ENCODE measurements around the gene SYT1.

DNA sequence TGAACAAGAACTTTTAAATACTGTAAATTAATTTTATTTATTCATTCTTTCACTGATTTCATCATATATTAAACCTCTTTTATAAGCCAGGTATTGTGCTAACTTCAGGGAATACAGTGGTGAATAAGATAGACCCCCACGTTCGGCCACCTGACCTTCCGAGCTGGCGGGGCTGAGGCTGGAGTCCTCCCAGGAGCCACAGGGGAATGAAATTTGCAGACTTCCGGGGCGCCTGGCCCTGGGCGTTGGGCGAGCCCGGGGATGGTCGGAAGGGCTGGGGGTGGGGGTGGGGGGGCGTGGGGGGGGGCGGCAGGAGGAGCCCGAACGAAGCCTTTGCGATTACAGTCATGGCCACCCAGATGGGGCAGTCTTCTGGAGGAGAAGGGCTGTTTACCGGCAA, 442.8 kb downstream of the SYT1 start:
- TF ChIP-seq, protein P1, sequence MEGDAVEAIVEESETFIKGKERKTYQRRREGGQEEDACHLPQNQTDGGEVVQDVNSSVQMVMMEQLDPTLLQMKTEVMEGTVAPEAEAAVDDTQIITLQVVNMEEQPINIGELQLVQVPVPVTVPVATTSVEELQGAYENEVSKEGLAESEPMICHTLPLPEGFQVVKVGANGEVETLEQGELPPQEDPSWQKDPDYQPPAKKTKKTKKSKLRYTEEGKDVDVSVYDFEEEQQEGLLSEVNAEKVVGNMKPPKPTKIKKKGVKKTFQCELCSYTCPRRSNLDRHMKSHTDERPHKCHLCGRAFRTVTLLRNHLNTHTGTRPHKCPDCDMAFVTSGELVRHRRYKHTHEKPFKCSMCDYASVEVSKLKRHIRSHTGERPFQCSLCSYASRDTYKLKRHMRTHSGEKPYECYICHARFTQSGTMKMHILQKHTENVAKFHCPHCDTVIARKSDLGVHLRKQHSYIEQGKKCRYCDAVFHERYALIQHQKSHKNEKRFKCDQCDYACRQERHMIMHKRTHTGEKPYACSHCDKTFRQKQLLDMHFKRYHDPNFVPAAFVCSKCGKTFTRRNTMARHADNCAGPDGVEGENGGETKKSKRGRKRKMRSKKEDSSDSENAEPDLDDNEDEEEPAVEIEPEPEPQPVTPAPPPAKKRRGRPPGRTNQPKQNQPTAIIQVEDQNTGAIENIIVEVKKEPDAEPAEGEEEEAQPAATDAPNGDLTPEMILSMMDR (conservative IDR thresholded peaks at IDR 0.05; ENCODE audit: low read depth, low read length) = no peak
- no peak for TF ChIP-seq POLR2A (IDR thresholded peaks at IDR 0.05; ENCODE audit: low read depth, low read length)
- TF ChIP-seq CHD1 (IDR thresholded peaks at IDR 0.05; ENCODE audit: low read depth, low read length) = no peak
- no peak for TF ChIP-seq MAZ (IDR thresholded peaks at IDR 0.05; ENCODE audit: borderline replicate concordance, low read depth, low read length)
- TF ChIP-seq, protein P2, sequence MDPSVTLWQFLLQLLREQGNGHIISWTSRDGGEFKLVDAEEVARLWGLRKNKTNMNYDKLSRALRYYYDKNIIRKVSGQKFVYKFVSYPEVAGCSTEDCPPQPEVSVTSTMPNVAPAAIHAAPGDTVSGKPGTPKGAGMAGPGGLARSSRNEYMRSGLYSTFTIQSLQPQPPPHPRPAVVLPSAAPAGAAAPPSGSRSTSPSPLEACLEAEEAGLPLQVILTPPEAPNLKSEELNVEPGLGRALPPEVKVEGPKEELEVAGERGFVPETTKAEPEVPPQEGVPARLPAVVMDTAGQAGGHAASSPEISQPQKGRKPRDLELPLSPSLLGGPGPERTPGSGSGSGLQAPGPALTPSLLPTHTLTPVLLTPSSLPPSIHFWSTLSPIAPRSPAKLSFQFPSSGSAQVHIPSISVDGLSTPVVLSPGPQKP (IDR thresholded peaks at IDR 0.05; ENCODE audit: borderline replicate concordance, low read depth, low read length) = no peak
- no peak for TF ChIP-seq RAD21 (IDR thresholded peaks at IDR 0.05; ENCODE audit: low read length)
- no peak for TF ChIP-seq BHLHE40 (IDR thresholded peaks at IDR 0.05; ENCODE audit: low read depth, low read length)
- TF ChIP-seq SMC3 (IDR thresholded peaks at IDR 0.05; ENCODE audit: low read depth, low read length) = no peak
- no peak for TF ChIP-seq MXI1 (IDR thresholded peaks at IDR 0.05; ENCODE audit: borderline replicate concordance, low read depth, low read length)
- no peak for TF ChIP-seq FOS (IDR thresholded peaks at IDR 0.05; ENCODE audit: low read depth, low read length)
